SK-N-SH (cell line): Measurements from ENCODE around the gene FOXG1. TPM values are rescaled to one million over a fixed set of nuclear protein-coding genes. Genes with fewer than 3 reads are reported as not detected.

Experiments
- CTCF ChIA-PET: fragments of 300-600, 350-600 bp; formaldehyde crosslinking; extraction: SDS; loops from one replicate; lab custom pipeline; 2021; lab: Yijun Ruan, JAX
- POLR2A ChIA-PET: fragments of 350-600 bp; sonication (Branson Sonifier 250); formaldehyde crosslinking; extraction: SDS; loops from one replicate; lab custom pipeline; 2020; ENCODE audit warnings: antibody characterized with exemption, inconsistent platforms; lab: Yijun Ruan, JAX
- DNase-seq: peaks from one replicate; pipeline ENCODE4 v3.0.0; 2012
- H2AFZ ChIP-seq: fragments of 200-600 bp; sonication (generic); 2 replicates; pipeline ENCODE4 v1.8.1; 2016; ENCODE audit warnings: antibody characterized with exemption, mild to moderate bottlenecking, low read depth
- H3F3A ChIP-seq: fragments of 200-600 bp; sonication (generic); replicated peaks from 2 replicates; pipeline ENCODE3; 2016; ENCODE audit warnings: antibody characterized with exemption, mild to moderate bottlenecking; ENCODE audit not compliant: insufficient read depth
- H3K27ac ChIP-seq, 2 experiments: fragments of 200-500 bp in 1 of 2; fragments of 200-600 bp in 1 of 2; sonication (Bioruptor generic) in 1 of 2; sonication (generic), shearing (Covaris generic) in 1 of 2; 2 replicates each; pipeline versions ENCODE4 v1.5.1 to v1.6.1; 2014 to 2016; ENCODE audit warnings: low read depth in 2 of 2, inconsistent platforms in 1 of 2, low read length in 1 of 2, mild to moderate bottlenecking in 1 of 2, mixed read lengths in 1 of 2
- H3K27me3 ChIP-seq: fragments of 200-600 bp; sonication (generic), shearing (Covaris generic); 2 replicates; pipeline ENCODE4 v1.6.1; 2016; ENCODE audit warnings: mixed run types; ENCODE audit not compliant: insufficient read depth
- H3K36me3 ChIP-seq, 2 experiments: fragments of 200-500 bp in 1 of 2; fragments of 200-600 bp in 1 of 2; sonication (Bioruptor generic) in 1 of 2; sonication (generic) in 1 of 2; replicated peaks in 1 of 2; 2 replicates each; pipeline versions ENCODE3 to v1.5.1; 2014 to 2016; ENCODE audit warnings: low read length in 1 of 2, mild to moderate bottlenecking in 1 of 2; ENCODE audit not compliant: insufficient read depth in 2 of 2, control insufficient read depth in 1 of 2
- H3K4me1 ChIP-seq, 2 experiments: fragments of 200-500 bp in 1 of 2; fragments of 200-600 bp in 1 of 2; sonication (Bioruptor generic) in 1 of 2; sonication (generic), shearing (Covaris generic) in 1 of 2; 2 replicates each; pipeline versions ENCODE4 v1.5.1 to v1.6.1; 2014 to 2016; ENCODE audit warnings: low read depth in 1 of 2, low read length in 1 of 2, mixed run types in 1 of 2; ENCODE audit not compliant: insufficient read depth in 2 of 2, control insufficient read depth in 1 of 2
- H3K4me2 ChIP-seq: fragments of 200-600 bp; sonication (generic), shearing (Covaris generic); 2 replicates; pipeline ENCODE4 v1.6.1; 2017; ENCODE audit warnings: mixed run types
- H3K4me3 ChIP-seq, 2 experiments: fragments of 200-500 bp in 1 of 2; fragments of 200-600 bp in 1 of 2; sonication (Bioruptor generic) in 1 of 2; sonication (generic), shearing (Covaris generic) in 1 of 2; 2 replicates each; pipeline versions ENCODE4 v1.5.1 to v1.8.1; 2014 to 2016; ENCODE audit warnings: low read depth in 2 of 2, inconsistent platforms in 1 of 2, low read length in 1 of 2, mild to moderate bottlenecking in 1 of 2, mixed read lengths in 1 of 2, moderate library complexity in 1 of 2
- H3K79me2 ChIP-seq: fragments of 200-600 bp; sonication (generic); 2 replicates; pipeline ENCODE4 v1.8.1; 2017; ENCODE audit warnings: mild to moderate bottlenecking; ENCODE audit not compliant: insufficient read depth
- H3K9ac ChIP-seq: fragments of 200-600 bp; sonication (generic); 2 replicates; pipeline ENCODE4 v1.6.1; 2017; ENCODE audit warnings: mixed run types
- H3K9me2 ChIP-seq: fragments of 200-600 bp; sonication (generic); 2 replicates; pipeline ENCODE4 v1.6.1; 2017; ENCODE audit warnings: mixed run types
- H3K9me3 ChIP-seq: fragments of 200-600 bp; sonication (generic); 2 replicates; pipeline ENCODE4 v1.6.1; 2017; ENCODE audit warnings: mixed run types, mild to moderate bottlenecking, moderate library complexity
- H4K20me1 ChIP-seq: fragments of 200-600 bp; sonication (generic); 2 replicates; pipeline ENCODE4 v1.6.1; 2017; ENCODE audit warnings: mild to moderate bottlenecking, mixed run types; ENCODE audit not compliant: insufficient read depth
- GABPA ChIP-seq: IDR thresholded peaks from 2 replicates; pipeline ENCODE4 v1.4.0; 2012; ENCODE audit warnings: low read depth, mild to moderate bottlenecking
- MXI1 ChIP-seq: IDR thresholded peaks from 2 replicates; pipeline ENCODE4 v1.6.1; 2012; ENCODE audit warnings: mild to moderate bottlenecking, low read depth, low read length, improper control_type of control experiment
- PBX3 ChIP-seq: IDR thresholded peaks from 2 replicates; pipeline ENCODE4; 2012
- TEAD4 ChIP-seq: IDR thresholded peaks from 2 replicates; pipeline ENCODE4 v1.4.0; 2012; ENCODE audit warnings: mild to moderate bottlenecking, borderline replicate concordance; ENCODE audit not compliant: insufficient read depth
- WGBS: methylation state at CpG from one replicate; pipeline ENCODE4 v1.1.6; 2017; ENCODE audit warnings: low lambda C conversion rate; 5-methylcytosine and 5-hydroxymethylcytosine counted together
- polyA plus RNA-seq, 3 experiments: library from polyadenylated mRNA; depleted of rRNA; stranded (reverse); fragments of >200 nt; gene quantifications; 2 replicates each; pipeline ENCODE4 v1.2.3, GENCODE V29; 2012

FOXG1 gene
- polyA plus RNA-seq, 1 of the 3 experiments (the other 2 are of a cell fraction): not detected

- no peak overlapping the region for H3K9ac ChIP-seq
- H4K20me1 ChIP-seq: no peaks in the 10 kb centered on the region
- H3K9me3 ChIP-seq: no peaks in the 10 kb centered on the region
- no peak overlapping the region for H3K27ac ChIP-seq
- no peak for DNase-seq
- ChIA-PET POLR2A (no interaction called here), CTCF (no interaction called here)
- H3K9me2 ChIP-seq: no peaks in the 10 kb centered on the region
- no peak overlapping the region for H2AFZ ChIP-seq
- H3K4me3 ChIP-seq: no peak overlapping the region
- no peaks in the 10 kb centered on the region for H3K79me2 ChIP-seq
- TF ChIP-seq MXI1 (no peak), TEAD4 (no peak), PBX3 (no peak), GABPA (no peak)
- no peaks in the 10 kb centered on the region for H3F3A ChIP-seq
- H3K4me2 ChIP-seq: no peak overlapping the region
- 4% methylated on average over 3 of the region's 3 CpGs for whole genome bisulfite sequencing
- no peaks in the 10 kb centered on the region for H3K36me3 ChIP-seq
- no peaks in the 10 kb centered on the region for H3K4me1 ChIP-seq
- no peaks in the 10 kb centered on the region; the same call in 1 of the 2 replicates for H3K27me3 ChIP-seq
Observed at GRCh38 chr14:28813810-28814209, 47.2 kb downstream of the FOXG1 start.
